Mucosa of rectum (tissue), 2 donors: ENCODE results near the gene ZFAND3.

Source experiments
- H3K27ac ChIP-seq, 2 donors: one replicate each; pipeline ENCODE4 v1.7.0; 2013; ENCODE audit warnings: inconsistent platforms in 2 of 2, low read depth in 2 of 2, low read length in 2 of 2
- H3K27me3 ChIP-seq, 2 donors: one replicate each; pipeline ENCODE4 v1.7.0; 2013; ENCODE audit warnings: low read length in 2 of 2; ENCODE audit not compliant: control insufficient read depth in 2 of 2, insufficient read depth in 2 of 2
- H3K36me3 ChIP-seq, 2 donors: one replicate each; pipeline ENCODE4 v1.7.0; 2013; ENCODE audit warnings: low read length in 2 of 2; ENCODE audit not compliant: control insufficient read depth in 2 of 2, insufficient read depth in 2 of 2
- H3K4me1 ChIP-seq, 2 donors: one replicate each; pipeline ENCODE4 v1.7.0; 2013; ENCODE audit warnings: low read length in 2 of 2, mild to moderate bottlenecking in 1 of 2; ENCODE audit not compliant: control insufficient read depth in 2 of 2, insufficient read depth in 2 of 2
- H3K4me3 ChIP-seq, 2 donors: one replicate each; pipeline ENCODE4 v1.7.0; 2013; ENCODE audit warnings: low read length in 2 of 2
- H3K9ac ChIP-seq, 2 donors: one replicate each; pipeline ENCODE4 v1.7.0; 2013; ENCODE audit warnings: low read length in 2 of 2, low read depth in 1 of 2, mild to moderate bottlenecking in 1 of 2
- H3K9me3 ChIP-seq, 2 donors: one replicate each; pipeline ENCODE4 v1.7.0; 2013; ENCODE audit warnings: low read length in 2 of 2; ENCODE audit not compliant: control insufficient read depth in 2 of 2
- donor health status: healthy.
- donor health status: Normal muscosa, but diverticular disease.

Gene ZFAND3

GRCh38 chr6:38173909-38174308 lies 354.4 kb downstream of the ZFAND3 start:
- H3K9ac ChIP-seq: peak overlapping the region in 1 of 2 donors; percentile 7

GRCh38 chr6:38174315-38174714 lies 354.8 kb downstream of the ZFAND3 start:
- Histone ChIP-seq H3K27me3 (no peaks in the 10 kb centered on the region), H3K36me3 (peaks cover 0 to 2% of the 10 kb centered on the region in 2 donors), H3K9me3 (no peaks in the 10 kb centered on the region), H3K27ac (peak overlapping the region in 1 of 2 donors; percentile 41), H3K4me1 (peaks cover 19 to 69% of the 10 kb centered on the region in 2 donors), H3K9ac (peak overlapping the region in 1 of 2 donors; percentile 7), H3K4me3 (no peak overlapping the region)

More at GRCh38 chr6:38173909-38174308, 354.4 kb downstream of the ZFAND3 start:
- peaks cover 0 to 2% of the 10 kb centered on the region in 2 donors for H3K36me3 ChIP-seq
- peaks cover 19 to 69% of the 10 kb centered on the region in 2 donors for H3K4me1 ChIP-seq
- H3K4me3 ChIP-seq: no peak overlapping the region
- H3K27me3 ChIP-seq: no peaks in the 10 kb centered on the region
- no peaks in the 10 kb centered on the region for H3K9me3 ChIP-seq
- H3K27ac ChIP-seq: peak overlapping the region in 1 of 2 donors; percentile 41

DNA sequence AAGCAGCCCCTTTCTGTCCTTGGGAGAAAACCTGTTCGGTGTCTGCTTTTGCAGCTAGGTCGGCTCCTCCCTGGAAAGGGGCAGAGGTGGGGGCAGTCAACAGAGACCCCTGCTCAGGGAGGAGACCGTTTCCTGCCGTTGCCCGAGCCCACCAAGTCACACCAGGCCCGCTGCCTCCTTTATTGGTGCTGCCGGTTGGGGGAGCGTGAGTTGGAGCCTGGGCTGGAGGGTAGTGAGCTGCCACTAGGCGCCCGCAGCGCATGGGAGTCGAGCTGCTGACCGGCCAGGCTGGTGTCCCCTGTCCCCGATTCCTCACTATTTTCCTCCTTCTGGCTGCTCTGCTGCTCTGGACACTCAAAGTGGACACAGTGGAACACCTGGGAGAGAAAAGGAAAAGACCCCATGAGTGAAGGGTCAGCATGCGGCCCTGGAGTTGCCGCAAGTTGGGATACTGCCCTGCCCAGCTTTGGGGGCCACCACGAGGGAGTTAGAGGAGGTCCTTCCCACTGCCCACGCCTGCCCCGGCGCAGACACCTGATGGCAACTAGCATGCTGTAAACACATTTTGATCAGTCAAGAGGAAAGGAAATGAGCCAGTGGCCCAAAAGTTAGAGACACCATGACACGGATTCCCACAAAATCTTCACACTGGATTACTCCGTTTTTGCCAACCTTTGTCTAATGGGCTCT lies 355.4 kb downstream of the ZFAND3 start:
- no peak overlapping the region for H3K4me3 ChIP-seq
- H3K9me3 ChIP-seq: no peaks in the 10 kb centered on the region
- no peaks in the 10 kb centered on the region for H3K27me3 ChIP-seq
- H3K27ac ChIP-seq: no peak overlapping the region
- no peak overlapping the region for H3K9ac ChIP-seq
- H3K36me3 ChIP-seq: peaks cover 0 to 2% of the 10 kb centered on the region in 2 donors
- peaks cover 17 to 66% of the 10 kb centered on the region in 2 donors for H3K4me1 ChIP-seq

DNA sequence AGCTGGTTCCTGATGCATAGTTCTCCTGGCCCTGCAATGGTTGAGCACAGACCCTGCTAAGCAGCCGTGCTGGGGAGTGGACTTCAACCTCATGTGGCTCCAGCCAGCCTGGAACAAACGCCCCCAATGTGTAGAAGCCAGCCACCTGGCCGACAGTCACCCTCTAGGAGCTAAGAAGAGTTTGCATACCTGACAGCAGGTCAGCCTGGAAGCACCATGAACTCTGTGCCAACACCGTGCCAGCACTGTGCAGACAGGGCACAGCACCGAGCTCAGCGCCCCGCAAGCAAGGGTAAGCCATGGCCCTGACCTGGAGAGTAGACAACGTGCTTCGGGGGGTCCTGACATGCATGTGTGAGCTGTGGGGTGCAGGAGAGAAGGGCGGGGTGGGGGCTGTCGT lies 356.3 kb downstream of the ZFAND3 start:
- Histone ChIP-seq H3K27me3 (no peaks in the 10 kb centered on the region), H3K4me1 (peaks cover 12 to 59% of the 10 kb centered on the region in 2 donors), H3K9me3 (no peaks in the 10 kb centered on the region), H3K9ac (no peak overlapping the region), H3K36me3 (peaks cover 0 to 2% of the 10 kb centered on the region in 2 donors), H3K27ac (no peak overlapping the region), H3K4me3 (no peak overlapping the region)

- Histone ChIP-seq H3K36me3 (peaks cover 0 to 2% of the 10 kb centered on the region in 2 donors), H3K9me3 (no peaks in the 10 kb centered on the region), H3K9ac (peak overlapping the region in 1 of 2 donors; percentile 22), H3K27me3 (no peaks in the 10 kb centered on the region), H3K4me1 (peaks cover 12 to 49% of the 10 kb centered on the region in 2 donors), H3K27ac (peak overlapping the region in 1 of 2 donors; percentile 49), H3K4me3 (peak overlapping the region in 1 of 2 donors; percentile 24)
Measured at GRCh38 chr6:38176797-38177751, 357.5 kb downstream of the ZFAND3 start.

DNA sequence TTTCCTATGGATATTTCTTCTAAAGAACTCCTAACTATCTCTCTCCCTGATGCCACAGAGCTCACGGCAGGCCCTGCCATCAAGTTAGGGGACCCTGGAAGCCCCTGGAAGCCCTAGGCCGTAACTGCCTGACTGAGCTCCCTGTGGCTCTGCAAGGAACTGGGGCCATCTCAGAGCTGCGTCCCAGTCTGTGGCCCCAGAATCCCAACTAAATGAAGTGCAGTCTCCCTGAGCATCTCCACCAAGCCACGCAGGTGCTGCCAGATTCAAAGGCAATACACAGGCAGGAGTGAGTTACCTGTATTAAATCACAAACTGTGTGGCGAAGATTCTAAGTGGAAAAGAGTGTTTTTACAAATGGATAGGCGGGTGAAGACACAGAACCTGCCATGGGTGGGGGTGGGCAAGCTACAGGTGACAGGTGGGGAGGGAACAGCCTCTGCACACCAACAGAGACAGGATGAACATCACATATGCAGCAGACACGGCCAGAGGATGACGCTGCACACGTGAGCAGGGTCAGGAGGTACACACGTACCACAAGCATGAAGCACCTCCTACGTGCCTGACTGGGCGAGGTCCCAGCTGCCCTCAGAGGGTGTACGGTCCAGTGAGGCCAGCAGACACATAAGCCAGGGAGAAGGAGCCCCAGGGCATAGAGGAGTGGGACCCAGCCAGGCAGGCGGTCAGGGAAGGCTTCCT lies 358.5 kb downstream of the ZFAND3 start:
- Histone ChIP-seq H3K9ac (no peak overlapping the region), H3K36me3 (peaks cover 0 to 2% of the 10 kb centered on the region in 2 donors), H3K9me3 (no peaks in the 10 kb centered on the region), H3K27ac (no peak overlapping the region), H3K4me1 (peaks cover 9 to 41% of the 10 kb centered on the region in 2 donors), H3K27me3 (no peaks in the 10 kb centered on the region), H3K4me3 (no peak overlapping the region)

DNA sequence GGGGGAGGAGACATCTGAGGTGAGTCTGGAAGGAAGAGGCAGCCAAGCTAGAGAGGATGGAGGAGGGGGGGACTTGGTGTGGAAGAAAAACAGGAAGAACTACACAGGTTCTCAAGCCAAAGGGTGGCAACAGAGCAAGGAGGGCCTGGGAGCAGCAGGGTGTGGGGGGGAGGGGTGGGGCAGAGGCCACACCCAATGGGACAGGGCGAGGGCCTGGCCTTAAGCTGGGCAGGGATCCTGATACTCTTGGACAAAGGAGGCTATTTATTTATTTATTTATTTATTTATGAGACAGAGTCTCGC lies 359.0 kb downstream of the ZFAND3 start:
- H3K4me1 ChIP-seq: peaks cover 5 to 36% of the 10 kb centered on the region in 2 donors
- no peak overlapping the region for H3K4me3 ChIP-seq
- H3K9ac ChIP-seq: no peak overlapping the region
- no peaks in the 10 kb centered on the region for H3K9me3 ChIP-seq
- H3K27me3 ChIP-seq: no peaks in the 10 kb centered on the region
- peaks cover 0 to 2% of the 10 kb centered on the region in 2 donors for H3K36me3 ChIP-seq
- H3K27ac ChIP-seq: no peak overlapping the region

DNA sequence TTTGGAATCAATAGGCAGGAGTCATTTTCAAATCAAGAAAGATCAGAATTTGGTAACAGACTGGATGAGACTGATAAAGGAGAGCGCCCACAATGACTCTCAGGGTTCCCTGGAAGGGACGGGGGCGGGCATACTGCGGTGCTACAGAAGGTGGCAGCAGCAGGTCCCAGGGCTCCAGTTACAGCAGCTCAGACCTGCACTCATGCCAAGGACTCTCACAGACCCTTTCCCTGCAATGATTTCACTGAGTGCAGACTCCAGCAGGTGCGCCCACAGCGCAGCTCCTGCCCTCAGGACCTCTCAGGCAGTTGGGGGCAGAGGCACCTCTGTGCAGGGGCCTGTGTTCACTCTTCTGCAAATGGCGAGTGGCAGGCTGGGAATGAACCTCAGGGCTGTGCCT lies 359.8 kb downstream of the ZFAND3 start:
- Histone ChIP-seq H3K36me3 (peaks cover 0 to 2% of the 10 kb centered on the region in 2 donors), H3K4me1 (peaks cover 2 to 28% of the 10 kb centered on the region in 2 donors), H3K27me3 (no peaks in the 10 kb centered on the region), H3K9ac (no peak overlapping the region), H3K9me3 (no peaks in the 10 kb centered on the region), H3K4me3 (no peak overlapping the region), H3K27ac (no peak overlapping the region)

- H3K27ac ChIP-seq: no peak overlapping the region
- no peak overlapping the region for H3K9ac ChIP-seq
- no peak overlapping the region for H3K4me3 ChIP-seq
Measured at GRCh38 chr6:38179794-38180430, 360.4 kb downstream of the ZFAND3 start.

More at GRCh38 chr6:38179794-38180430, 360.4 kb downstream of the ZFAND3 start:
- Histone ChIP-seq H3K4me1 (peaks cover 2 to 24% of the 10 kb centered on the region in 2 donors), H3K27me3 (no peaks in the 10 kb centered on the region), H3K36me3 (no peaks in the 10 kb centered on the region), H3K9me3 (no peaks in the 10 kb centered on the region)
